DMS114 treated with DMSO at 0.1 percent for 48 hours (cell line): ENCODE measurements around the gene ABCB9.

ENCODE experiments used
- DNase-seq: peaks from one replicate; lab custom pipeline; 2025; ENCODE audit not compliant: unreplicated experiment; lab: John Stamatoyannopoulos, UW

Gene ABCB9

DNA sequence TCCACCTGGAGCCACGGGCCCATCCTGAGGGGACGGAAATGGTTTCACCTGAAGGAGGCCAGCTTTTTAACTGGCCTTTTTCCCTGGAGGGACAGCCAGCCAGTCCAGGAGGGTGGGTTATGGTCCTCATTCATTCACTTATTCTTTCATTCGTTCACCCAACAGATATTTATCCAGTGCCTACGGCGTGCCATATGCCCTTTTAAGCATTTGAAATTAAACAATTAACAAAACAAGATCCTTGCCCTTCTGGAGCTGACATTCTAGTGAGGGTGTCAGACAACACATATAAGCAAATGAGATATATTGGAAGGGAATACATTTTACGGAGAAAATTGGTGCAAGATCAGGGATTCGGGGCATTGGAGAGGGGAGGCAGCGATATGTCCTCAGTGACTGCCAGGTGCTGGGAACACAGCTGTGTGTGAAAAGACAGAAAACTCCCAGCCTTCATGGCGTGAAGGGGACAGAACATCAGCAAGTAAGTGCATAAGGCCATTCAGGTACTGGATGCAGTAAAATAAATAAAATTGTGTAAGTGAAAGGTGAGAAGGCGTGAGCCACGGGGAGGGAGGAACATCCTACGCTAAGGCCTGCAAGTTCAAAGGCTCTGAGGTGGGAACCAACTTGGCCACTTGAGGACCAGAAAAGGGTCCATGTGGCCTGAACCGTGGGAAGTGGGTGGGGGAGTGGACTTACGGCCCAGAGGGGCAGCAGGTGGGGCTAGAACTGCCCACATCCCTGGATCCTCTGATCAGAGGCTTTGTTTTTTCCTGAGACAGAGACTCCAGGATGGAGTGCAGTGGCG, 684 bp upstream of the ABCB9 start:
- DNase-seq = no peak

DNA sequence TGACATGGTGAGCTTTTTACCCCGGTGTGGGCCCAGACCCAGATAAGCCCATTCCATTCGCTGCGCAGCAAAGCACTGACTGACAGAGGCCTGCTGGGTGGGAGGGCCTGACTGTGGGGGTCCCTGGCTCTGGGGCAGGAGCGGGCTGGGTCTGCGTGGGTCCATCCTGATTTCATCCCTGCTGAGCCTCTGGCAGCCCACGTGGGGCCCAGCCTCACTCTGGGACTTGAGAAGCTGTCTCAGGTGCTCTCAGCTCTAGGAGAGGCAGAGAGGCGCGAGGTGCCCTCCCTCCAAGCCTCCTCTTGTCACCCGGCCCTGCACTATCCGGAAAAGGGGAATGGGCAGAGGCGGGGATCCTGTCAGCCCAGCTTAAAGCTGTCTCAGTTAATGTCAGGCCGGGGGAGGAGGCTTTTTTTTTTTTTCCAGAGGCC, 927 bp downstream of the ABCB9 start:
- DNase-seq = no peak

DNA sequence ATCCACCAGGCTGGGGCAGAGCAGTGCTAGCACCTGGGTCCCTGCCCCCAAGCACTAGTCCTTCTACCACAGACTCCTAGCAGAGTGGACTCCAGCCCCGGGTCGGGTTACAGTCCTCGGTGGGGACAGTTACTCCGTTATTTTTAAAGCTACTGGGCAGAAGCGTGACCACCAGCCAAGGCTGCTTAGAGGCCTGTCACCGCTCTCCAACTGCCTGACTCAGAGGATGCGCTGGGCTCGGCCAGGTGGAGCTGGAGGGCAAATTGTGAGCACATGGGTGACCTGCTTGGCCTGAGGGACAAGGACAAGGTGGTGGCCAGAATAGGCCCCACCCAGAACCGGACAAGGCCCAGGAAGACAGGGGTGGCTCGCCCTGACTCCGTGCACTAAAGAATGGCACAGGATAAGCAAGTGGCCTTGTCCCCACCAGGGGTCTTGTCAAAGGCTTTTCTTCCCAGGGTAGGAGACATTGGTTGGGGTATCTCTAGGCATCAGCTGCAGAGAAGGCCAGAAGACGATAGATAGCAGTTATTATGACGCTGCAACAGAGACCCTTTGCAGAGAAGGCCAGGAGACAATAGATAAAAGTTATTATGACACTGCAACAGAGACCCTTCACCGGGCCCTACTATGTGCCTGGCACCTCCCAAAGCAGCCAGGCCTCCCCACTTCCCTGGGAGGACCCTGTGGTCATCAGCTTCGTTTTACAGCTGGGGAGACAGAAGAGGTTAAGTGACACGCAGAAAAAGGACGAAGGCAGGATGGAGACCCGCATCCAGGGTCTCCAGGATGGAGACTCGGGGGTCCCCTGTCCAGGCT, 1.6 kb downstream of the ABCB9 start:
- DNase-seq = no peak

DNA sequence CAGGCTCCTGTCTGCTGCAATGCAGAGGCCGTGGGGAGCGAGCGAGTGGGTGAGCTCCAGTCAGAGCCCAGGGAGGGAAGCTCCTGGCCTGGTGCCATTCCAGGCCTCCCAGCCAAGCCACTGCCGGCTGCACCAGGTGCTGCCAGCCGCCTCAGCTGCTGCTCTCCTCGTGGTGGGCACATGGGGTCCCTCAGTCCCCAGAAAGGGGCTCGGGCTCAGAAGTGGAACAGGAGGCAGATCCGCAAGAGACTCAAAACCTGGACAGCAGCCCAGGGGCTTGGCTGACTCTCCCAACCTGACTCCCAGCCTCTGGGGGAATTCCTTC, 2.4 kb downstream of the ABCB9 start:
- no peak for DNase-seq

DNA sequence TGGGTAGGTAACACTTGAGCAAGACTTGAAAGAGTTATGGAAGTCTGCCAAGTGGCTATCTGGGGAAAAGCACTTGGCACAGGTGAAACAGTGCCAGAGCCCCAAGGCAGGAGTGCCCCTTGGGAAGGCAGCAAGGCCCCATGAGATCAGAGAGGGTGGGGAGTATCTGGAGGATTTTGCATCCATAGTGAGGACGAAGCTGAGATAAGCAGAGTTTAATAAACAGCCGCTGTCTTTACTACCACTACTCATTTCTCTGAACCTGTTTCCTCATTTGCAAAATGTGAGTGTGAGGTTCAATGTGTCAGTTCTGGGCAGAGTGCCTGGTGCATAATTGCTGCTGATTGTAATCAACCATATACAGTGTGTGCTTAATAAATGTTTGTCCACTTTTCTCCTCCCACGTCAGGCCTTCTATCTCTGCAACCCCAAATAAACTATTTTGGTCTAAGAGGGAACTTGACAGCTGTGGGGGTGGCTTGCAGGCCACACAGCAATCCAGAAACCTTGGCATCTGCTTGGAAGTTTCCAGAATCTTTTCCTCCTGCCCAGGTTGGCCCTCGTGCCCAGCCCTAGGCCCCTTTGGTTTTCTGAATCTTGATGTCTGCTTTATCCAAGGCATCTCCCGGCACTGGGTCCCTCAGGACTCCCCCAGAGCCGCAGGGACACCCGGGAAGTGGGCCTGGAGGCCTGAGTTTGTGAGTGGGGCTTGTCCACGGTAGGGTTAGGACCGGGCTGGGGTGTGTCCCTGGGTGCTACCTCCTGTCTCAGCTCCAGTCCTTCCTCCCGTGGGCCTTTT, 4.5 kb downstream of the ABCB9 start:
- DNase-seq = no peak

DNA sequence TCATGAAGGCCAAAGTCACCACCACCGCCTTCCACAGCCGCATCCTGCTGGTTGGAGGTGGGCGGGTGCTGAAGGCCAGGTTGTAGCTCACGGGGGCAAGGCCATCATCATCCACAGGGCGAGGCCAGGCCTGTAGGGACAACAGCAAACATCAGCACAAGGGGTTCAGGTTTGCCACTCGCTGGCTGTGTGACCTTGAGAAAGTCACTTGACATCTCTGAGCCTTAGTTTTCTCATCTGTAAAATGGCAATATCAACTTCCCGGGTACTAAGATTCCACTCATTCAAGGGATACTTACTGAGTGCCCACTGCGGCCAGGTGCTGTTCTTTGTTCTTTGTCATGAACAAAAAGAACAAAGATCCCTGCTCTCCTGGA, 6.1 kb downstream of the ABCB9 start:
- no peak for DNase-seq

DNA sequence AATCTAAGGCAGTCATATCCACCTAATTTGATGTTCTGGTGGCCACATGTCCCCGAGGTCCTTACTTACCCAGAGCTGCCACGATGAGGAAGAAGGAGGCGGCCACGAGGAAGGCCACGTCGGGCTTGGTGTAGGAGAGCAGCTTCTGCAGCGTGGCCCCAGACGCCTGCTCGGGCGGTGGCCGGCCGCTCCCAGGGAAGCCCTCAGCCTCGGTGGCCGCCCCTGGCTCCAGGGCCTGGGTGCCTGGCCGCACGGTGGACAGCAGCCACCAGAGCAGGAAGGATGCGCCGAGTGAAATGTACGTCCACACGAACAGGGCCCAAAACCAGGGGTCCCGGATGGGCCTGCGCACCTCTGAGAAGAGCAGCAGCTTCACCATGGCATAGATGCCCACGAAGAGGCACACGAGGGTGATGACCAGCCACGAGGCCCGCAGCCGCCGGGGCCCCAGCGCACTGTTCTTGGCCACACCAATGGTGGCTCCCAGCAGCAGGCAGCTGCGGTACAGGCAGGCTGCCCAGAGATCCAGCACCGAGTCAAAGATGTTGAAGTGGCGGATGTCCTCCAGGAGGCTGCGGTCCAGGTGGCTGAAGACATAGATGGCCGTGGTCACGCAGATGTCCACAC, 6.6 kb downstream of the ABCB9 start:
- DNase-seq = no peak

DNA sequence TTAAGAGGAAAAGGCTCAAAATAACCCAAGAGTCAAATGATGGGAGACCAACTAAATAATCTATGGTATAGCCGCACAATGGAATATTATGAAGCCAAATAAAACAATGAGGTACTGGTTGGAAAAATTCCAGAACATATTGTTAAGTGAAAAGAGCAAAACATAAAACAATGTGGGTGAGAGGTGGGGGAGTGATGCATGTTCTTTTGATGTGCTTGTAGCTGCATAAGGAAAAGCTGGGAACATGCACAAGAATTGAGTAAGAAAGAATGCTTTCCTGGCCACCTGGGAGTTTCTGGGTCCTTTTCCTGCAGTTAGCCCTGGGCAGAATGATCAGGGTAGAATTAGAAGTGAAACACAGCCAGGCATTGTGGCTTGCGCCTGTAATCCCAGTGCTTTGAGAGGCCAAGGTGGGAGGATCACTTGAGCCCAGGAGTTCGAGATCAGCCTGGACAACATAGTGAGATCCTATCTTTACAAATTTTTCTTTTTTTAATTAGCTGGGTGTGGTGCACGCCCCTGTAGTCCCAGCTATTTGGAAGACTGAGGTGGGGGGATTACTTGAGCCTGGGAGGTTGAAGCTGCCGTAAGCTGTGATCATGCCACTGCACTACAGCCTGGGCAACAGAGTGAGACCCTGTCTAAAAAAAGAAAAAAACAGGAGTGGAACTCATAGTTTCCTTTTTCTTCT, 7.9 kb downstream of the ABCB9 start:
- no peak for DNase-seq

DNA sequence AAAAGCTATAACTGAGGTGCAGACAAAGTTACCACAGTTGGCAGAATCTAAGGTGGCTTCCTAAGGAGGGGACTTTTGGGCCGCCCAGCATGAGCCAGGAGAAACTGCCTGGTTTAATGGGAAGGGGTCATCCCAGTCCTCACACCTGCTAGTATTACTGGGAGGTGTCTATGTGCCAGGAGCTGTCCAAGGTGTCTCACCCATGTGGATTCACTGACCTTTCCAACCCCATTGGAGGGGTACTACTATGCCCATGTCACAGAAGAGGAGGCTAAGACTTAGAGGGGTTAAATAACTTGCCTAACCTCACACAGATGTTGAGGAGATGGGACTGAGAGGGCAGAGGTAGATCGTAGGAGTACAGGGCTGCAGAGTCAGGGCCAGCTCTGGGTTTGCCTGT, 10.2 kb downstream of the ABCB9 start:
- no peak for DNase-seq

DNA sequence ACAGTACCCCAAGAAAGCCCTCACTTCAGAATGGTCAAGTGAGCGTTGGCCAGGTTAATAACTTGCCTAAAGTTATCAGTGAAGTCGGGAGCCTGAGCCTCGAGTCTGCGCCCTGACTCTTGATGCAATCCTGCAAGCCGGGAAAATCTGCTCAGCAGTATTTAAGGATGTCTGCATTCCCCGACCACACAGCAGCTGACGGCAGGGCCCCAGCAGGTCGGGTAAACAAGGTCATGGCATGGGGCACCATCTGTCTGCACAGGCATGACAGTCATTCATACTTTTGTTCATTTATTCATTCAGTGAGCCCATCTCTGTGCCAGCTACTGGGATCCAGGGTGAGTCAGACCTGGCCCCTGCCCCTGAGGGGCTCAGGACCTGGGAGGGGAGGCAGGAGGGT, 11.1 kb downstream of the ABCB9 start:
- DNase-seq = no peak

DNA sequence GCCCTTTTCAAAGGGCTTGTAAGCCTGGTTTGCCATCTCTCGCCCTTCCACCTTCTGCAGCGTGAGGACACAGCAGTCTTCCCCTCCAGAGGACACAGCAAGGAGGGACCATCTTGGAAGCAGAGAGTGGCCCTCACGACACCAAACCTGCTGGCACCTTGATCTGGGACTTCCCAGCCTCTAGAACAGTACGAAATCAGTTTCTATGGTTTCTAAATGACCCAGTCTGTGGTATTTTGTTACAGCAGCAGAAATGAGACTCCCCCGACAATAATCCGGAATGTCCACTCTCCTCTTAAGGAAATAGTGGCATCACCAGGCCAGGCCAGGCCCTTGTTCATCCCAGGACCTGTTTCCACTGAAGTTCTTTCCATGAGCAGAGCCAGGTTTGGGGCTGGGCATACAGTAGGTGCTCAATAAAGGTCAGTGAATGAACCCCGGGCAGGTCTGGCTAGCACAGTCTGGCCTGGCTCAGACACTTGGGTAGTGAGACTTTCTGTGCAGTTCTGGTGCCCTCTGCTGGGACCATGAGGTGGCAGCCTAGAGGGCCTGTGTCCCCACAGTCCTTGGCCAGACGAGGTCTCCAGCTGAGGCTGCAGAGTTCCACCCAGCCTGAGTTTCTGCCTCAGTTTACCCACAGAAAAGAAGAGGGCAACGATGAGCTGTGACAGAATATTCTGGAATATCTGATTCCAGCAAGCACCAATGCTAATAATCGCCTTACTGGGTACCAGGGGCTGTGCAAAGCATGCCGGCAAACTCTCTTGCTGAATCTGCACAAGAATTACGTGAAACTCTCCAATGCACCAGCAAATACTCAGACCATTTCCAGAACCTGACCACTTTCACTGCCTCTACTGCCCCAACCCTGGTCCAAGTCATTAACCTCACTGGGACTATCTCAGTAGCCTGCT, 14.0 kb downstream of the ABCB9 start:
- DNase-seq = peak; percentile 52

DNA sequence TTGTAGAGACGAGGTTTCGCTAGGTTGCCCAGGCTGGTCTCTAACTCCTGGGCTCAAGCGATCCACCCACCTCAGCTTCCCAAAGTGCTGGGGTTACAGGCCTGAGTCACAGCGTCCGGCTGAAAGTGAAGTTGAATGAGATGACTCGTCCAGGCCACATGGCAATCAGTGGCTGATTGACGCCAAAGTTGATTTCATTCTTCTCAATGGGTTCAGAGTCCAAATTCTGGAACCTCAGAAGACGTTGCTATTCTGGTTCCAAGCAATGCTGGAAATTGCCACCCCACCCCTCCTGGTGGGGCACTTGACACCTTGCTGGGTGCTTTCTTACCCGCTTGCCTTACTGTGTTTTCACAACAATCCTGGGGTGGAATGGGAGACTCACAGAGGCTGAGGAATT, 14.9 kb downstream of the ABCB9 start:
- DNase-seq = no peak

DNA sequence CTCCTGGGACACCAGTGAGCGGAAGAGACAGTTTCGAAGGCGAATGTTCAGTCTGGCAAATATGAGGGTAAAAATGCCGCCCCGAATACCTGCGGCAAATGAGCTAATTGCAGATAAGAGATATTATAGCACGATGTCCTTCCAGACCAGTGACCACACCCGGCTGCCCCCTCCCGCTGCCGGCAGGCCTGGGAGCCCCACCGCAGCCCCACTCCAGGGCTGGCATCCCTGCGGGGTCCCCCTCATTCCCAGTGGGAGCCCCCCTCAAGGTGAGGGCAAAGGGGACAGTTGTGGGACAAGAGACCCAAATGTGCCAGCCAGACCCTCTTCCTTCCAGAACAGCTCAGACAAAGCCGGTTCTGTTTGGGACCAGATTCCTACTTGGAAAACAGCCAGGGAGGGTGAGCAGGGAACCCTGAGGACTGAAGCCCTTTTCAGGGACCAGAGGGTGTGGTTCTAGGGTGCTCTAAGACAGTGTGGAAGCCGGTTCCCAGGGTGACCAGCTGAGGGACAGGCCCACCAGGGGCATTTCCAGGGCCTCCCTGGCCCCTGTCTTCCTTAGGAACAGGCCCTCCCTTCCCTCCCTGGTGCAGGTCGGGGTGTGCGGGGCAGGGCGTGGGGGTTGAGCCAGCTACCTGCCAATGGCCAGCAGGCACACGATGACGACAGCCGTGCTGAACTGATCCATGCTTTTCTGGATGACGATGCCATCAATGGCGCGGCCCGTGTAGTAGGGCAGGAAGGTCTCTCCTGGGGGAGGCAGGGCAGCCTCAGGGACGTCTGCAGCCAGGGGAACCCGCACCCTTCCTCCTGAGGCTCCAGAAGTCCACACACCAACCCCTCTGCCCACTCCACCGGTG, 16.2 kb downstream of the ABCB9 start:
- no peak for DNase-seq

DNA sequence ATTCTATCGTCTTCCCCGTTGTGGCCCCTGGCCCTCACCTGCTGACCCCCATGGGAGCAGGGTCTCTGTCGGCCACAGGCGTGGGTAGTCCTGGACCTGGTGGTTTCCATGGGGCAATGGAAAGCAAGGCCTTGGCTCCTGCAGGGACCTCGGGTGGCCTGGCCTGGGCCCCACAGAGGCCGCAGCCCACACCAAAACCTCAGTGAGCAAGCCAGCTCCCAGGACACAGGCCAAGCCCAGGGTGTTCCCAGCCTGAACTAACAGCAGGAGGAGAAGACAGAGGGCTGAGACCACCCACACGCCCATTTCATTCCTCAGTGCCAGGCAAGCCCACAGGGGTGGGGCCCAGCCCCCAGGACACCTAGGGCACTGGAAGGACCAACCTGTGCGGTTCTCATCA, 16.9 kb downstream of the ABCB9 start:
- DNase-seq = no peak

DNA sequence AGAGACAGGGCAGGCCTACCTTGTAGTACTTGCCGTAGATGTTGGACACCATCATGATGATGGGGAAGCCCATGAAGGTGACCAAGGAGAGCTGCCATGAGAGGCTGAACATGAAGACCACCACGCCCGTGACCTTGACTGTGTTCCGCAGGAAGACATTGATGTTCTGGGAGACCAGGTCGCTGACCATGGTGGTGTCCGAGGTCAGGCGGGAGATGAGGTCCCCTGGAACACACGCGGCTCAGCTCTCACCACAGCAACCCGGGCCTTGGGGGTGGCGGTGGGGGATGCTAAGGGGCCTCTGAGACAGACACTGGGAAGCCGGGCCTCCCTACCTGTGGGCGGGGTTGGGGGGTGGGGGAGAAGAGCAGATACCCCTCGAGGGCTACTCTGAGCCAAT, 17.7 kb downstream of the ABCB9 start:
- no peak for DNase-seq

DNA sequence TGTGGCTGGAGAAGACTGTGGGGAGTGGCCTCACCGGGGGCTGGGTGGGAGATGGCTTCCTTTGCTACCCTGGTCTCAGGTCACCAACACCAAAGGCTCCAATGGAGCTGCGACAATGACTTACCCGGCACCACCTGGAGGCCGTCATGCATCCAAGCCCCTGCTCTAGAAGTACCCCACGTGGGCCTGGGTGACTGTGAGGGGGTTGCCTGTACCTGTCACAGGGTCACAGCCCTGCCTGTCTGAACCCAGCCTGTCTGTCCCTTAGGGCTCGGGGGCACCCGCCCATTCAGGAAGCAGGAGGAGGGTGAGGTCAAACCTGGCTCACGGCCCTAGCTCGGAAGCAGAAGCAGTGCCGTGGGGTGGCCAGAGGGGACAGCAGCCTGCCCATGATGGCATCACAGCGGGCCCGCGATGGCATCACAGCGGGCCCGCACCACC, 18.9 kb downstream of the ABCB9 start:
- DNase-seq = no peak

DNA sequence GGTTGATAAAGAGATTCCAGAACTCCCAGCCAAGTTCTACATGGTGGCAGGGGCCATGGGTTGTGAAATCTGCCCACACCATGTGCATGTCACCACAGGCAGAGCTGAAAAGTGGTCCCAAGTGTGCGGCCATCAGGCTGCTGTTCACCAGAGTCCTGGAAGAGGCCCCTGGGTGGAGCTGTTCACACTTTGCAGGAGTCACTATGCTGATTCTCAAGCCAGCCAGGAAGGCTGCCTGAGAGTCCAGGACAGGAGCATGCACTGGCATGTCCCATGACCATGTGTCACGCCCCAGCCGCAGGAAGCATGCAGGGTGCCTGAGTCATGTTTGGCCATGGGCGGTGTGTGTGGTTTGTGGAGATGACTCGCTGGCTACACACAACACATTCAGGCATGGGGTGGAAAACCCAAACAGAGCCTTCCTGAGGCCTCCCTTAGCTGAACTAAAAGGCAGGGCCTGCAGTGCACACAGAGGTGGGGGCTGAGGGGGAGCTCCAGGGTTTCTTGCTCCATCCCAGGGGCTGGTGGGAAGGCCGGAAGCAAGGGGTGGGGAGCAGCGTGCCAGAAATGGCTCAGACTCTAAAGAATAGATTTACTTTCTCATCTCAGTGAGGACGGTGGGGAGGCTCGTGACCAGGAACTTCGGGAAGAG, 19.4 kb downstream of the ABCB9 start:
- DNase-seq = no peak
